ENCODE data around the gene TAGAP.

DNA sequence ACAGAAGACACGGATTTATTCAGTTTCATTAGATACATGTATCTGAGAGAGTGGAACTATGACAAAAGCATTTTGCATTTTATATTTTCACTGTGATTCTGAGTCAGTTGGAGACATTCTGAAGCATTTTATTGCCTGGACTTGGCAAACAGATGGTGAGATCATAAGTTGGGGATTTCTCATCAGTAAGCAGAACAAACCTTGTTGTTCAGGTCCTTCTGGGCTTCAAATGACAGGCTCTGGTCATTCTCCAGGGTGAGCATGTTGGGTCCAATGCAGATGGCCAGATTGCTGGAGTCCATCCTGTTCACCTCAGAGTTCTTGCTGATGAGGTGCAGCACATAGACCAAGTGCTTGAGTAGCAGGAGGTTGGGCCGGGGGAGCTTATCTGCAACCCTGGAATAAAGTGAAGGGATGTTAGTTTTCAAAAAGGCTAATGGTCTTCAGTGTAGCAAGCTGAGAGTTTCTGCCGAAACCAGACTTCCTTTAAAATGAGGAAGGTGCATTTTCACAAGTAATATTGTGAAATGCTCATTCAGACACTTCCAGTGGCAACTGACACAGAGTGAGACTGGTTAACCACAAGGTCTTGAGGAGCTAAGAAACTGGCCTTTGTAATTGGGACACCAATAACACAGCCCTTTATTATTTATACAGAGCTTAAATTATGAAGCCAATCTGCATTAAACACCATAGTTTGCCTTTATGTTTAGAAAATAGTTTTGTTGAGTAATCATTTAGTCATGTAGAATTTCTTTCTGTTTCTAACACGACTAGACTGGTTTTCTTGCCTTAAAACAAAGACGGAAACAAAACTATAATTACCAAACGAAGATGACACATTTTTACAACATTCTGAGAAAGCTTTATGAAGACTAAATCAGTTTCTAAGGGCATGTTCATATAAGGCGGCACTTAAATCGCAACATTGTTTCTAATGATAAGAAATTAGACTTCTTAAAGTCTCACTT is 5.6 kb downstream of the TAGAP start:
- TF ChIP-seq EP300 (IDR thresholded peaks at IDR 0.05) = no peak
- TF ChIP-seq, protein P1, sequence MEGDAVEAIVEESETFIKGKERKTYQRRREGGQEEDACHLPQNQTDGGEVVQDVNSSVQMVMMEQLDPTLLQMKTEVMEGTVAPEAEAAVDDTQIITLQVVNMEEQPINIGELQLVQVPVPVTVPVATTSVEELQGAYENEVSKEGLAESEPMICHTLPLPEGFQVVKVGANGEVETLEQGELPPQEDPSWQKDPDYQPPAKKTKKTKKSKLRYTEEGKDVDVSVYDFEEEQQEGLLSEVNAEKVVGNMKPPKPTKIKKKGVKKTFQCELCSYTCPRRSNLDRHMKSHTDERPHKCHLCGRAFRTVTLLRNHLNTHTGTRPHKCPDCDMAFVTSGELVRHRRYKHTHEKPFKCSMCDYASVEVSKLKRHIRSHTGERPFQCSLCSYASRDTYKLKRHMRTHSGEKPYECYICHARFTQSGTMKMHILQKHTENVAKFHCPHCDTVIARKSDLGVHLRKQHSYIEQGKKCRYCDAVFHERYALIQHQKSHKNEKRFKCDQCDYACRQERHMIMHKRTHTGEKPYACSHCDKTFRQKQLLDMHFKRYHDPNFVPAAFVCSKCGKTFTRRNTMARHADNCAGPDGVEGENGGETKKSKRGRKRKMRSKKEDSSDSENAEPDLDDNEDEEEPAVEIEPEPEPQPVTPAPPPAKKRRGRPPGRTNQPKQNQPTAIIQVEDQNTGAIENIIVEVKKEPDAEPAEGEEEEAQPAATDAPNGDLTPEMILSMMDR (IDR thresholded peaks at IDR 0.05) = no peak
